Measurements from ENCODE around the gene EMX2. TPM values are rescaled to one million over a fixed set of nuclear protein-coding genes. Genes with fewer than 3 reads are reported as not detected.
A peak's percentile ranks its signal among the peaks of the same experiment; 100 is the strongest.

The EMX2 gene
- polyA plus RNA-seq, 3 donors, result 146 to 198 (median 168) TPM

DNA sequence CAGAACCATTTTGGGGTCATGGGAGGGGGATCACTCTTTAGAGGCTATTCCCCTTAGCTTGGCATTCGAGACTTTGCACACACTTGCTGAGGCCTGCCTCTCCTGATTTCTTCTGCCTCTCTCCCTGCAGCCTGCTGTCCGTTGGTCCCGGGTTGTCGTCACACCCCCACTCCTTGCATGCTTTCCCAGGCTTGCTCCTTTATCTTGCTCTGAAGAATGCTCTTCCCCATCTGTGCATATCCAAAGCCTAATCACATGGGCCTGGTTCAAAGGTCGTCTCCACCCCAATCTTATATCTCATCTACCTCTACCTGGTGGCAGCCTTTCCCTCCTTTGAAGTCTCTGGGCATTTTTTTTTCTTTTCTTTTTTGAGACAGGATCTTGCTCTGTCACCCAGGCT lies 24.3 kb upstream of the EMX2 start:
- DNase-seq, result no peak

DNA sequence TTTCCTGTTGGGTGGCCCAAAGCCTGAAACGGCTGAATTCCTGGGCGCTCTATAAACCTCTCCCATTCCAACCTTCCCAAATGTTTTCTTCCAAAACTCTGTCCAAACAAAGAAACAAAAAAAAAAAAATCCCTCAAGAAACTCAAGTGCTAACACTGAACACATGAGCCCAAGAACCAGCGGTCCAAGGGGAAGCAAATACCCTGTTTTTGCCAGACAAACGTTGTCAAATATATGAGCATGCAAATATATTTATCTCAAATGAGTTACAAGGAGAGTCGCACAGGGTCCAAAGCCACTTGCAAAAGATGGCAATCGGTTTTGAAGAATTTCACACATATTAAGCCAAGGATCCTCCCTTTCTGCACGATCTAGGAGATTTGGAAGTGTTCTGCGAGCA lies 23.3 kb upstream of the EMX2 start:
- no peak for DNase-seq

DNA sequence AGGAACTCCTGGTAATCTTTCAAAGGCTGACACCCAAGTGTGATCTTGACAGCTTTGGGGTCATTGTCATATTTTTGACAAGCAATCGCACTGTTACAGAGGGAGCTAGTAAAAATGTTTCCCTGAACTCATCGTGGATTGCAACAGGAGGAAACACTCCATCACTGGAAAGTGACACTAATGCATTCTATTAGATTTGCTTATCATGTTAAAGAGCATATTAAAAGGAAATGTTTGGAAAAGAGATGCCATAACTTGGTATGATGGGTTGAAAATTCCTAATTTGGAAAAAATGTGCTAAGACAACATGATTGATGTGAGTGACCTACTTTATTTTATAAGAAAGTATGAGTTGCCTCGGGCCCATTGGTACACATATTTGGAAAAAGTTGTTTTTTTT lies 22.7 kb upstream of the EMX2 start:
- no peak for DNase-seq

DNA sequence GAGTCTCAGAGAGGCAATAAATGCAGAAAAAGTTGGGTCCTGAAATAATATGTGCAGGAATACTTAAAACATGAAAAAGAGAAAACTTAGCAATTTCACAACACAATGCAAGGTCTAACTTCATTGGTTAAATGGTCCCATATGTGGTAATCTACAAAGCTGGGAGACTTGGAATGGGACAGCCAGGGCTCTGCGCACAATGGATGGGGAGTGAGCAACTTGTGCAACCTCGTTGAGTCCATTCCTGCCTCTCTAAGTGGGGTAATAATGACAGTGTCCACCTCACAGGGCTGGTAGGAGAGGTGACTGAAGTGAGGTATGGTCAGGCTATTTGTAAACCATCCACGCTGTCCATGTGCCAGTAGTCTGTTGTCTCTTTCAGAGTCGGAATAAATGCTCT lies 11.8 kb upstream of the EMX2 start:
- DNase-seq, result no peak

DNA sequence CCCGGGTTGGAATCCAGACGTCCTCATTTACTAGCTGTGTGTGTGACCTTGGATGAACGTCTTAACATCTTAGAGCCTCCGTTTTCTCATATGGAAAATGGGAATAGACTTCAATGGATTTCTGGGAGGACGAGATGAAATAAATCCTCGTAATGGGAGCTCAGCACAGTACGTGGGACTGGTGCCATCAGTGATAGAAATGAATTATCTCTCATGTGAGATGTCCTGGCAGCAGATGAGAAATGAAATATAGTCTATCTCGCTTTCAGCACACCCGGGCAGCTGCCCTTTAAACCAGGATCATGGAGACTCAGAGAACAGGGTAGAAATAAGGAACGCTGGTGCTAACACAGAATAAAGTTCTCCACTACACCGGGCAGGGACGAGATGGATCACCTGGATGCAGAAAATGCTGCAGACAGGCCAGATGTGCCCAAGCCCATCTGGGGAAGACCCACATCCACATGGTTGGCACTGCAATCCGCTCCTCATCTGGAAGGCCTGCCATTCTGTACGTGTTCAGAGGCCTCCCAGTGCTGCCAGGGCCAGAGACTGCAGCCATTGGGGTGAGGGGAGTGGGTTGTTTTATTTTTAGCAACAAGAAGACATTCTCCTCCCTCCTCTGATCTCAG lies 11.1 kb upstream of the EMX2 start:
- no peak for DNase-seq

DNA sequence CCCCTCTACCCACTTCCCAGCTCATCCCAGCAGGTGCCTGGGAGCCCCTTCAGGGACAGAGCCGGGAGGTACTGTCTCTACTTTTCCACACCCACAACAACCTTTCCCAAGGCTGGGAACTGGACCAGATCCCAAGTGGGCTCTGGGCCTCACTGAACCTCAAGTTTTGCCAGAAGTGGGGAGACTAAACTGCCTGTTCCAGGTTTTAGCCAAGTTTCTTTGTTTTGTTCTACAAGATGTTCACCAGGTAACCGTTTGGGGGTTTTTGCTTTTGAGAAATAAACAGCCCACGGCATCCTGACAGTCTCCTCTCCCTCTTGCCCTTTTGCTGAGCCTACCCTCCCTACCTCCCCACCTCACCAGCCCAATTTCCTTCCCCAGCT lies 10.6 kb upstream of the EMX2 start:
- DNase-seq, result no peak

DNA sequence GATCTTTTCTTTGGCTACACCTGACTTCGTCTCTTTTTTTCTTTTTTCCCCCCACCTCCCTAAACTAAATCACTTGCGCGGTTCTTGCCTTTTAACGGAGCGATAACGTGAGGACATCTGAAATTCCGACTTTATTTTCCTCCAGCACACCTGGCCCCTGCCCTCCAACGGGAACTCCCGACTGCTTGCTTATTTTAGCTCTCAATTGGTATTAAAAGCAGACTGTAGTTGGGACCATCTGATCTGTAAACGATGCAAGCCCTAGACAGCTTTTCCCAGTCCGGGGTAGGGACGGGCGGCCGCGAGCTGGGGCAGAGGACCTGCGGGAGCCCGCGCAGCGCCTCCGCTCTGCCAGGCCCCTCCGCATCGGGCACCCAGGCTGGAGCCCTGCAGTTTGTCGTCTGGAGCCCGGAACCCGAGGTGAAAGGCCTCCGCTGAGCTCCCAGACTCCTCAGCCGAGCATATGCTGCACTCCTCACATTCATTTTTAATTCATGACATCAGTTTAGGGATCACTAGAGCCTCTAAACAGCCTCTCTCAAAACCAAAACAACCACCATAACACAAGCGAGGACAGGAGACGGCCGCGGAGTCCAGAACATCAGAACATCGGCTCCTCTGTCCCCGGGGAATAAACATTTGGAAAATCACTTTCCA lies 10.0 kb upstream of the EMX2 start:
- DNase-seq, result no peak

DNA sequence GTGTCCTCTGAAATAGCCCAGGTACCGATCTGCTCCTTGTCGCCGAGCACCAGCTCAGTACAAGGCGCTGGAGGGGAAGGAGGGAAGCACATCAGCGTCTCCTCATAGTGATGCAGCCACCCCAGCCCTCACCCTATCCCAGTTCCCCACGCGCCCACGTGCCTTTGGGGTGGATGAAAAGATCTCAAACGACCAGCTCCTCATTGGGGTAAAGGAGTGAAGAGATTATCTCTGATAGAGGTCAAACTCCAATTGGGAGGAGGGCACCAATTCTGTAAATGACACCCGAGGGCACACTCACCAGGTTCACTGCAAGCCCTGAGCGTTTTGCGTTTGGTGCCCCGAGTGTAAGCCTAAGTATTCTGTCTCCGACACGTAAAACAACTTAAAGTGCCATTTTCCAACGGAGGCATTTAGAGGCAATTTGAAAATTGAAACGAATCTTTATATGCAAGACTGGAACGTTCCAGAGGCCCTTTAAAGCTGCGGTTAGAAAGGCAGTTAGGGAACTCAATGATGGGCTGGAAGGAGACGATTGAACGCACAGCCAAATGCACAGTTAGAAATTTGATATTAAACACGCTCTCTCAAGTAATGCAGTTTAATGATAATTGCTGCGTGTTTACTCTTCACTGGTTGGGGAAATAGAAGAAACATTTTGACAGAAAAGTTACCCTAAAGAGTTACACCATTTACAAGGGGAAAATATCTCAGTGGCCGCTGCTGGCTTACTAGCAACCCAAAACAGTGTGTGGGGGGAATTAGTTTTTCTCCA lies 8.9 kb upstream of the EMX2 start:
- DNase-seq, result no peak

DNA sequence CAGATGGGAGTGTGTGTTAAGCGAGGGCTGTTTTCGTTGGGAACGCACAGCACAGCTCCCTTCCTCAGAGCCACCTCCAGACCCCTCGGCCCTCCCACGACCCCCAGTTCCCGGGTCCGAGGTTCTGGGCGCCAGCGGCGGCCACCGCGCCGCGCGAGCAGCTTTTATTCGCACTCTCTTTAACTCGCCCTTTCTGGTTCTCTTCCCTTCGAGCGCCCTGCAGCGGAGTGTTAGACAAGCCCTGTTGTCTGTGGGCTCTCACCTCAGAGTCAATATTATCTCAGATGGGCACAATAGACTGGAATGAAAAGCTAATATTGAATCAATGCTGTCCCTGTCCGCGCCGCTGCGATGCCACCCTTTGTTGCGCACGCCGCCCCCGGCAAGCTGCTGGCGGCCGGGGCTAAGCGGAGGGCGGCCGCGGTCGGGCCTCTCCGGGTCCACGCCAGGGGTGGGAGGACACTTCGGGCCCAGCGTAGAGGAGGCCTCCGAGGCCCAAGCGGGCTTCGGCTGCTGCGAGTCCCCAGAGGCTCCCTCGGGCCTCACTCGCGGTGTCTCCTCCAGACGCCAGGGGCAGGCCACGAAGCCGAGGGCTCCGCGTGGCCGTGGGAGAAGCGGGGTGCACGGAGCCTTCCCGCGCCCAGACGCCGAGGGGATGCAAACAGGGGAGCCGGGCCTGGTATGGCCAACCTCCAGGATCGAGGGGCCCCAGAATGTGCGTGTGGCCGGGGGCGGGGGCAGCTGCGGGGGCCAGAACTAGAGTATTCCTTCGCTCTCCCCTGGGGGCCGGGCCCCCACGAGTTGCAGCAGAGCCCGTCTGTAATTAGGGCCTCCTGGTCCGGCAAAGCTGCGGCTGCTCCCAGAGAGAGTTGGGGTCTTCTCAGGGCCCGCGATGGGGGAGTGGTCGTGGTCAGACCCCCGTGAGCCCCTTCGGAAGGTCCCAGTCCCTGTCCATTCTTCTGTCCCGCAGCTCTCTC lies 7.9 kb upstream of the EMX2 start:
- DNase-seq, result no peak

DNA sequence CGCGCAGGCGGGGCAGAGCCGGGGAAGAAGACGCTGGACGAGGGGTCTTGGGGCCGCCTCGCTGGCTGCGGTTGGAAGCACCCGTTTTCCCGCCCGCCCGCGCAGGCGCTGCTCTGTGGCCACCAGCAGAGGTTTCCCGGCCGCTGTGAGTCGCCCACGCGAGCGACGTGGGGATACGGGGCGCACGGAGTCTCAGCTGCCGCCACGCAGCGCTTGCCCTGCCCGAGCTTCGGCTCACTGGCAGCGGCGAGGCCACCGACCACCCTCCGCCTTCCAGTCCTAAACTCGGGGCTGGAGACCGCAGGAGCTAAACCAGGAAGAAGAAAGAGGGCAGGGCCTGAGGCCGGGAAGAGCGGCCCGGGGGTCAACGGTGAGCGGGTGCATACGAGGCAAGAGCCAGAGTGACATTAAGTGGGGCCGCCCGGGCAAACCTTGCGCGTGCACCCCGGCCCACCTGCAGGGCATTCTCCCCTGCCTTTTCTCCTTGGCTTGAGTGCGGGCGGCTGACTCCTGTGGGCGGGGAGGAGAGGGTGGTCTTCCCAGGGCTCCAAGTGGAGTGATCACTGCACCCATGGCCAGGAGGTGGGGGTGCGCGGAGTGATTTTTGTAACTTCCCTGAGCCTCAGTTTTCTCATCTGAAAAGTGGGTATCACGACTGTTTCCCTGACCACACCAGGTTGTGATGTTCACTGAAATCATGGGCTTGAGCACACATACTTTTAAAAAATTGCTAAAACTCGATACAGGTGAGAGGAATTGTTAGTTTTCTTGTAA lies 7.1 kb upstream of the EMX2 start:
- DNase-seq, result no peak

DNA sequence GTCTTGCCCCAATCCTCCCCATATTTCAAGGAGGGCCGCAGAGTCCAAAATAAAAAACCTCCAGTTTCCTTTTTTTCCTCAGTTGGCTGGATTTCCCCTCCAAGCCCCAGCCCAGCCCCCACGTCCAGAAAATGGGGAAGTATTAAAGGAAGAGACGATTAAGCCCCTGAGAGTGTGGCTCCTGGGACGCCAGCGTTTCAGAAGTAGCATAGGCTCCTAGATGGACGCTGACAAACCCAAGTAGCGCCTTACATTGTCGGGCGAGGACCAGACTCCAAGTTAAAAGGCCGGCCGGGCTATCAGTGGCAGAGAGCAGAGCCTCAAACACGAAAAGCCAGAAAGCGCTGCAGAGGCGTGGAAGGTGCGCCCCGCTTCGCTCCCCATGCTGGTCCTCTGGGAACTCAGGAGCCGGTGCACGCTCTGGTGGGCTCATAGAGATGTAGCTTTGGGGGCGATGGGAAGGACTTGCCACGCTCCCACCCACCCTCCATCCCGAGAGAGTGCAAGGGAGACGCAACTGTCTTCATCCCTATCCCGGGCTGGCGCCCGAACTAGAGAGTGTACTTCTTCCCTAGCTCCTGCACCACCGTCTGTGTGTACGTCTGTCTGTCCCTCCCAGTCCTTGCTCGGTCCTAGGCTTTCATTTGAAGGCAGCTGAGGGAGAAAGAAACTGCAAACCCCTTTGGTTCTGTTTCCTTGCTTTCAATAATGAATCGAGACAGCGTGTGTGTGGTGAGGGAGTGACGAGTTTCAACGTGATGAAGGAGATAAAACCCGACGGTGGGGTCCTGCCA lies 6.3 kb upstream of the EMX2 start:
- no peak for DNase-seq

DNA sequence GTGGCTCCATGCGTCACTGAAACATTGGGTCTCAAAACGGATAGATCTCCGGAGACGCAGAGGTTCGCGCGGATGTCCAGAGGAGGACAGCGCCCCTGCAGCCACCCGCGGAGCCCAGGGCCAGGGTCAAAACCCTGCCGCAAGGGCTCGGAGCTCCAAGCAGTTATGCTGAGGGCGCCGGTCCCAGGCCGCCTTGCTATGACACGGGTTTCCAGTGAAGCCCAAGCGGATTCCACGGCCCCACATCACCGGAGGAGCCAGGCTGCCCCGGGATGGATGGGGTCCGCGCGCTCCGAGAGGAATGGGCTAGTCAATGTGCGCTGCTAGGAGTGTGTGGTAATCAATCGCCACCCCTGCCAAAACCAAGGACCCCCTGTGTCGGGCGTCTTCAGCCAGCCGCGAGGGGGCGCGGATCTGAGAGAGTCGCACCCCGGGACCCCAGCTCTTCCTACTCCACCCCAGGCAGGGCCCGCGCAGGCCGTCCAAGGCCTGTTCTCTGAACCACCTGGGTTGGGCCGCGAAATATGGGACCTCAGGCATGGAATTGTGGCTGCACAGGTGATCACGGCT lies 5.6 kb upstream of the EMX2 start:
- no peak for DNase-seq

DNA sequence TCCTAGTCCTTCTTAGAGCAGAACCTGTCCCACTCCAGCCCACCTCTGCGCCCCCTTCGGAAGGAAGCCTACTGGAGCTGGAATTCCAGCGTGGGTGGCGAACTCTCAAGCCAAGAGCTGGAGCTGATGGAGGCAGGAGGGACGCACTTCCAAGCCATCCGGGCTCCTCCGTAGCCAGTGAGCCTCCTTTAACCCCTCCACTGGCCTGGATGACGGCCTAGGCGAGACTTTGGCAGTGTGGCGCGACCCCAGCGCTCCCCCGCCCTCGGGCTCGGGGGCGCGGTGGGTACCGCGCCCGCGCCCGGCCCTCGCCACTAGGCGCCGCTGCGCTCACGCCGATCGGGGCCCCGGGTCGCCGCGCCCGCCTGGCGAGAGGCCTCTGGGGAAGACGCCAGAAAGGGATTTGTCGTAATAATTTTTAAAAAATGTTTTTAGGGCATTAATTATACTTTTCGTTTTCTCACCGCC lies 5.1 kb upstream of the EMX2 start:
- no peak for DNase-seq

DNA sequence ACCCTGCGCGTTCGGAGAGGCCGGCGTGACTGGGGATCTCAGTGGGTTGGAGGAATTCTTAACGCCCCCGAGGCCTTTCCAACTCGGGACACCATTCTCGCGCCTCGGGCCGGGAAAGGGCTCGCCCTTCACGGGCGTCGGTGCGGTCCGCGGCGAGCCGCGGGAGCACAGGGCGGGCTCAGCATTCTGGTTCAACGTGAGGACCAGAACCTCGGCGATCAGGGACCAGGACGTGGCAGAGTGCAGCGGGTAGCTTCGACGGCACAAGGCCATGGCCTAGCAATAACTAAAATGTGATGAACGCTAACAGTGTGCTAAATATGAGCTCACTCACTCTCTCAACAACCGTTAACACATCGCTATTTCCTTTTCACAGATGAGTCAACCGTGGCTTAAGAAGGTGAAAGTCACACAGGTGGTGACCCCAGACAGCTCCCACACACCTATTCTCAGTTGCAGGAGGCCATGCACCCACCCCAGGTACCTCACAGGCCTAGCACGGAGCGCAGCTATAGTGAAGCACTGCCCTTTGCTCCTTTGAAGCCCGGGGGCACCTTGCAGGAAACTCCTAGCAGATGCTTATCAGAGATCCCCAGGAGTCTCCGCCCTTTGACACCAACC lies 4.5 kb upstream of the EMX2 start:
- no peak for DNase-seq

DNA sequence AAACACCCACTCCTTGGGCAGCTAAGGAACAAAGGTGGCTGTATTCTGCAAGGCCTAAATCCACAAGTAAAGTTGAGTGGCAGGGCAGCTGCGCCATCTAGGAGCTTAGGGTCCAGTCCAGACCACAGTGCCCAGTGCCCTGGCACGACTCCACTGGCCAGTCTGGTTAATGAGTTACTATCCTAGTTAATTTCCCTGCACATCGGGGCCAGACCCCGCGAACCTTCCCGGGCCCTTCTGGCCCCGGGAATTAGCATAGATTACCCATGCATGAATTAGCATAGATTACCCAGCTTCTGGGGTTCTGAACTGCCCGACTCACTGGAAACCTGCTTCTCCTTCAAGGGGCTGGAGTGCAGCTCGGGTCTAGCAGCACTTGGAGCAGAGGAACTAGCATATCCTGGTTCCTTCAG lies 3.2 kb upstream of the EMX2 start:
- no peak for DNase-seq

DNA sequence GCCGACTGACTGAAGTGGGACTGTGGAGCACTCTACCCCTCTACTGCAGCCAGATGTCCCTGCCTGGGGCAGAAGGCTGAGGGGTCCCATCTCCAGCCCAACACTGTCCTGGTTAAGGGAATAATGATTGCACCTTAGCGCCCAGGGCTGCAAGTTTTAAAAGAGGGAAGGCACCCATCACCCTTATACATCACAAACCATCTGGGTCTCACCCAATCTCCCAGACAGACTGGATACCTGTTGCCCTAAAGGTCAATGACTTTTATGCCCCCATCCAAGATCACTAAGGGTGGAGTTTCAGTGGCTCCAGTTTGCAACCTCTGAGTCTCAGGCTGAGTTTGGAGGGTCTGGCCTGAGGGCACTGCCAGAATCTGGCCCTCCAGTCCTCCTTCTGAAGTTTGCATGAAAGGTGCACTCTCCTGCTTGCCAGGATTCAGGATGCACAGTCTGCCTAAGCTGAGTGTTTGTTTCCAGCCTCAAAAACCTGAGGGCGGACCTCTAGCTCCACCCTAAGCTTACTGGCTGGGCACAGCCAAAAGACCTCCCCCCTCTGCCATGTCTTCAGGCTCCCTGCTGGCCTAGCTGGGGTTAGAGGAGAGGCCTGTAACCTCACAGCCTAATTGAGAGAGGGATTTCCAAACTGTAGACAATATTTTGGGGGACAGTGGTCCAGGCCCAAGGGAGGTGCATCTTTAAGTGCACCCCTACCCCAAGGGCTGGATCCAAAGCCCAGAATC lies 2.5 kb upstream of the EMX2 start:
- no peak for DNase-seq

DNA sequence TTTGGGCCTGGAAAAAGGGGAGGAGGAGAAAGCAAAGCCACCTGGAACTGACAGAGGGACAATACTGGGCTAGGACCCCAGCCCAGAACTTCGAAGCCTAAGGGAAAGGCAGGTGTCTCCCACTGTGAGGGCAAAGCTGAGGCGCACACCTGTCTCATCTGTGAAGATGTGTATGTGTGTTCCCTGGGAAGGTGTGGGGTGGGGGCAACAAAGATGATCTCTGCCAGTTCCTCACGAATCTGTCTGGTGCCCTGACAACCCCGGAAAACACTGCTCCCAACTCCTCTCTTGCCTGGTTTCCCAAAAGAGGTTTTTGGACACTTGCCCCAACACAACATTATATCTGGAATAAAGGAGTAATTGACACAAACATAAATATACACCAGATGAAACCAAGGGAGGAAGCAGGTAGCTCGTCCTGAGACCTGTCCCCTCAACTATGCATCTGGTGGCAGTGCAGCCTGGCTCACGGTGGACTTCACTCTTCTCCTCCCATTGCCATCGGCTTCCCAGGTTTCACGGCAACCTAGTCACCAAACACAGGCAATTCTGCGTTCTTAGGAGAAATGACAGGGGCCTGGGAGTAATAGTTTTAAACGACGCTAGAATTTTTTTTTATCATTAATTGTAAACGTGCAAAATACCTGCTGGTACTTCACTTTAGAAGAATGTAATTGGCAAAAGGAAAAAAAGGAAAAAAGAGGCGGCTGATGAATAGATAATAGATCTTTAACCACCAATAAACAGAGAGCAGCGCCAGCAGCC lies 1.7 kb upstream of the EMX2 start:
- DNase-seq, result no peak

DNA sequence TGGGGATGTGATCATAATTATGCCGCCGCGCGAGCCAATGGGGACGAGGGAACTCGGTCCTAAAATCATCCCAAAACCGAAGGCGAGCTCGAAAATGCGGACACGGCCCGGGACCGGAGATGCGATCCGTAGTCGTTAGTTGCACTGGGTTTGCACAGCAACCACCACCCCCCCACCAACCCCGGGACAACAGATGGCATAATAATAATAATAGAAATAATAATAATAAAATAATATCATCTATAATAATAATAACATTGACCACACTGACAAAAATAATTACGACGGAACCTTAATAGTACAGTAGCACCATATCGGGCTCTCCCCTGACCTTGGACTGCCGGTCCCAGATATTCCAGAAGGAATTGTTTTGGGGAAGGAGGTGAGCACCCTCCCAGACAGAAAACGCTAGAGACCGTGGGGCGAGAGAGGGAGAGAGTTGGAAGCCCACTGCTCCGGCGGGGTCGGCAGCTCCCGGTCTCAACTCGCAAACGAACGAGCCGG lies 1.1 kb upstream of the EMX2 start:
- peak; percentile 80 for DNase-seq

Measured in renal pelvis (tissue), 4 donors.